OCI-LY7 (cell line): ENCODE data around the gene KHDRBS1. TPM values are rescaled to one million over a fixed set of nuclear protein-coding genes. Genes with fewer than 3 reads are reported as not detected.
A peak's percentile ranks its signal among the peaks of the same experiment; 100 is the strongest.

Source experiments
- BruUV-seq: library from RNA; stranded (reverse); fragments of 400-500 nt; replicated peaks from 2 replicates; lab custom pipeline; 2021; lab: Mats Ljungman, UMichigan
- CTCF ChIA-PET: fragments of 300-600 bp; sonication (Branson Sonifier 250); formaldehyde crosslinking; loops from one replicate; lab custom pipeline; 2022; ENCODE audit warnings: antibody characterized with exemption; ENCODE audit not compliant: unreplicated experiment; lab: Charles Lee
- POLR2A ChIA-PET: fragments of 300-600 bp; sonication (Branson Sonifier 250); formaldehyde crosslinking; loops from one replicate; lab custom pipeline; 2022; ENCODE audit warnings: antibody characterized with exemption; lab: Charles Lee
- DNase-seq: peaks from one replicate; pipeline ENCODE4 v3.0.0-alpha.2; 2015; ENCODE audit warnings: low spot score
- H2AFZ ChIP-seq: fragments of 200-600 bp; sonication (generic), shearing (Covaris generic); 2 replicates; pipeline ENCODE4 v1.6.1; 2014; ENCODE audit warnings: mild to moderate bottlenecking, antibody characterized with exemption, low read length, moderate library complexity
- H3K27ac ChIP-seq: fragments of 200-600 bp; sonication (generic); 2 replicates; pipeline ENCODE4 v1.5.1; 2014; ENCODE audit warnings: mixed run types, low read depth, mild to moderate bottlenecking, moderate library complexity, low read length, inconsistent platforms; ENCODE audit not compliant: poor library complexity, severe bottlenecking
- H3K36me3 ChIP-seq: fragments of 200-600 bp; sonication (generic); 2 replicates; pipeline ENCODE4 v1.6.1; 2014; ENCODE audit warnings: mild to moderate bottlenecking, antibody characterized with exemption, low read length, moderate library complexity, mixed read lengths; ENCODE audit not compliant: insufficient read depth
- H3K4me1 ChIP-seq: fragments of 200-600 bp; sonication (generic); 2 replicates; pipeline ENCODE4 v1.5.1; 2014; ENCODE audit warnings: mild to moderate bottlenecking, low read length; ENCODE audit not compliant: insufficient read depth, poor library complexity, severe bottlenecking
- H3K4me2 ChIP-seq: fragments of 200-600 bp; sonication (generic); 2 replicates; pipeline ENCODE4 v1.6.1; 2014; ENCODE audit warnings: mild to moderate bottlenecking, low read length
- H3K4me3 ChIP-seq: fragments of 200-600 bp; sonication (generic); 2 replicates; pipeline ENCODE4 v1.5.1; 2014; ENCODE audit warnings: mild to moderate bottlenecking, low read depth, low read length; ENCODE audit not compliant: poor library complexity, severe bottlenecking
- H3K79me2 ChIP-seq: fragments of 200-600 bp; sonication (generic); 2 replicates; pipeline ENCODE4 v1.6.1; 2016; ENCODE audit warnings: low read depth, mild to moderate bottlenecking, low read length, moderate library complexity, mixed read lengths; ENCODE audit not compliant: insufficient read depth
- H3K9me2 ChIP-seq: fragments of 200-600 bp; sonication (generic); 2 replicates; pipeline ENCODE4 v1.6.1; 2016; ENCODE audit warnings: mild to moderate bottlenecking, low read length, mixed read lengths; ENCODE audit not compliant: insufficient read depth
- H3K9me3 ChIP-seq: fragments of 200-600 bp; sonication (generic); 2 replicates; pipeline ENCODE4 v1.6.1; 2014; ENCODE audit warnings: mild to moderate bottlenecking, mixed run types, low read length, mixed read lengths
- H4K20me1 ChIP-seq: fragments of 200-600 bp; sonication (generic); 2 replicates; pipeline ENCODE4 v1.6.1; 2014; ENCODE audit warnings: mild to moderate bottlenecking, antibody characterized with exemption, low read length, moderate library complexity, mixed read lengths; ENCODE audit not compliant: insufficient read depth
- CTCF ChIP-seq: fragments of 200-600 bp; sonication (generic); conservative IDR thresholded peaks from 2 replicates; pipeline ENCODE4 v1.5.1; 2014; ENCODE audit warnings: mild to moderate bottlenecking, antibody characterized with exemption, low read length, moderate library complexity, mixed read lengths
- EZH2phosphoT487 ChIP-seq: fragments of 200-600 bp; sonication (generic); IDR thresholded peaks from 2 replicates; pipeline ENCODE4 v1.6.1; 2018; ENCODE audit warnings: low read depth, borderline replicate concordance, mild to moderate bottlenecking, mixed run types, antibody characterized with exemption, low read length, moderate library complexity, mixed read lengths
- intact Hi-C: fragments of 100-400 bp; cut with micrococcal nuclease; formaldehyde crosslinking; loops from one replicate; pipeline ENCODE4 v1.10.0; 2022; ENCODE audit not compliant: unreplicated experiment
- total RNA-seq, 2 experiments: library from RNA; depleted of rRNA in 1 of 2; stranded (reverse); fragments of >200 nt in 1 of 2; shearing (Covaris generic) in 1 of 2; gene quantifications; 2 replicates each; pipeline ENCODE4 v1.2.3, GENCODE V29; 2014 to 2022

Gene KHDRBS1
- total RNA-seq, 2 experiments from 2014 or later = 87.7 to 200 TPM

- DNase-seq = peak; percentile 61
- Histone ChIP-seq H4K20me1 (no peaks in the 10 kb centered on the region), H3K79me2 (no peaks in the 10 kb centered on the region), H3K27ac (peak overlapping the region; percentile 97), H3K9me2 (no peaks in the 10 kb centered on the region), H3K4me2 (peak overlapping the region; percentile 78), H3K4me1 (peaks cover 62% of the 10 kb centered on the region), H3K9me3 (peaks cover 8% of the 10 kb centered on the region; the same call in 1 of the 2 replicates), H3K4me3 (peak overlapping the region; percentile 40), H3K36me3 (no peaks in the 10 kb centered on the region), H2AFZ (peak overlapping the region; percentile 96)
- POLR2A ChIA-PET = interaction anchor here (0.8 to 1.4 kb wide), 15 partner anchors 8 to 215 kb away, joined by 3 to 9 read pairs (median 3); partner anchors contain the start of genes CCDC28B and KHDRBS1
- intact Hi-C loops = loop anchor here (2.0 kb wide), 1 partner anchor 17 kb away; no protein-coding TSS in a partner anchor
- BruUV-seq = TSS peak; percentile 97
- CTCF ChIA-PET = interaction anchor here (1.0 kb wide), 1 partner anchor 9 kb away, joined by 3 read pairs; no protein-coding TSS in a partner anchor
- TF ChIP-seq EZH2phosphoT487 = no peak
- TF ChIP-seq CTCF = no peak
Measured at GRCh38 chr1:31985430-31985829, 28.2 kb upstream of the KHDRBS1 start.

- no peak for DNase-seq
- ChIA-PET POLR2A (interaction anchor here (0.6 to 2.1 kb wide), 7 partner anchors 8 to 750 kb away, joined by 3 to 6 read pairs (median 4); partner anchors contain the start of gene KHDRBS1), CTCF (interaction anchor here (1.2 kb wide), 1 partner anchor 20 kb away, joined by 3 read pairs; no protein-coding TSS in a partner anchor)
- intact Hi-C loops = no loop called here
- H4K20me1 ChIP-seq = no peaks in the 10 kb centered on the region
- H3K4me1 ChIP-seq = peaks cover 45% of the 10 kb centered on the region
- H3K9me2 ChIP-seq = no peaks in the 10 kb centered on the region
- no peaks in the 10 kb centered on the region for H3K36me3 ChIP-seq
- BruUV-seq = no TSS peak
- TF ChIP-seq CTCF = no peak
- no peak for TF ChIP-seq EZH2phosphoT487
- no peaks in the 10 kb centered on the region for H3K79me2 ChIP-seq
- H3K4me3 ChIP-seq = no peak overlapping the region
- H3K4me2 ChIP-seq = no peak overlapping the region
- peak overlapping the region; percentile 61 for H2AFZ ChIP-seq
- H3K27ac ChIP-seq = no peak overlapping the region
- H3K9me3 ChIP-seq = peaks cover 8% of the 10 kb centered on the region; the same call in 1 of the 2 replicates
Measured at GRCh38 chr1:31987135-31987619, 26.5 kb upstream of the KHDRBS1 start.

GRCh38 chr1:31989964-31990363 lies 23.7 kb upstream of the KHDRBS1 start:
- no peak overlapping the region for H3K4me3 ChIP-seq
- no peaks in the 10 kb centered on the region for H4K20me1 ChIP-seq
- no TSS peak for BruUV-seq
- no peaks in the 10 kb centered on the region for H3K36me3 ChIP-seq
- no peak overlapping the region for H3K4me2 ChIP-seq
- no peaks in the 10 kb centered on the region for H3K79me2 ChIP-seq
- peaks cover 26% of the 10 kb centered on the region for H3K4me1 ChIP-seq
- TF ChIP-seq EZH2phosphoT487 = no peak
- no peak for TF ChIP-seq CTCF
- no peaks in the 10 kb centered on the region for H3K9me2 ChIP-seq
- no peak overlapping the region for H3K27ac ChIP-seq
- CTCF ChIA-PET = no interaction called here
- intact Hi-C loops = no loop called here
- no peaks in the 10 kb centered on the region for H3K9me3 ChIP-seq
- H2AFZ ChIP-seq = no peak overlapping the region
- DNase-seq = no peak
- POLR2A ChIA-PET = interaction anchor here (1.1 kb wide), 1 partner anchor 10 kb away, joined by 4 read pairs; no protein-coding TSS in a partner anchor
